ENCODE data around the gene IST1.

The IST1 gene

GRCh38 chr16:71882505-71883167, 12.7 kb upstream of the IST1 start:
- TF ChIP-seq ZFX (IDR thresholded peaks at IDR 0.05; ENCODE audit: borderline replicate concordance) = no peak
- TF ChIP-seq, protein P1, sequence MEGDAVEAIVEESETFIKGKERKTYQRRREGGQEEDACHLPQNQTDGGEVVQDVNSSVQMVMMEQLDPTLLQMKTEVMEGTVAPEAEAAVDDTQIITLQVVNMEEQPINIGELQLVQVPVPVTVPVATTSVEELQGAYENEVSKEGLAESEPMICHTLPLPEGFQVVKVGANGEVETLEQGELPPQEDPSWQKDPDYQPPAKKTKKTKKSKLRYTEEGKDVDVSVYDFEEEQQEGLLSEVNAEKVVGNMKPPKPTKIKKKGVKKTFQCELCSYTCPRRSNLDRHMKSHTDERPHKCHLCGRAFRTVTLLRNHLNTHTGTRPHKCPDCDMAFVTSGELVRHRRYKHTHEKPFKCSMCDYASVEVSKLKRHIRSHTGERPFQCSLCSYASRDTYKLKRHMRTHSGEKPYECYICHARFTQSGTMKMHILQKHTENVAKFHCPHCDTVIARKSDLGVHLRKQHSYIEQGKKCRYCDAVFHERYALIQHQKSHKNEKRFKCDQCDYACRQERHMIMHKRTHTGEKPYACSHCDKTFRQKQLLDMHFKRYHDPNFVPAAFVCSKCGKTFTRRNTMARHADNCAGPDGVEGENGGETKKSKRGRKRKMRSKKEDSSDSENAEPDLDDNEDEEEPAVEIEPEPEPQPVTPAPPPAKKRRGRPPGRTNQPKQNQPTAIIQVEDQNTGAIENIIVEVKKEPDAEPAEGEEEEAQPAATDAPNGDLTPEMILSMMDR (IDR thresholded peaks at IDR 0.05) = peak; percentile 89
- H3K27ac ChIP-seq = peak overlapping the region; percentile 92

GRCh38 chr16:71883168-71883848, 12.0 kb upstream of the IST1 start:
- H3K27ac ChIP-seq = peak overlapping the region; percentile 92
- no peak for TF ChIP-seq ZFX (IDR thresholded peaks at IDR 0.05; ENCODE audit: borderline replicate concordance)
- TF ChIP-seq, protein P1 (IDR thresholded peaks at IDR 0.05) = no peak

DNA sequence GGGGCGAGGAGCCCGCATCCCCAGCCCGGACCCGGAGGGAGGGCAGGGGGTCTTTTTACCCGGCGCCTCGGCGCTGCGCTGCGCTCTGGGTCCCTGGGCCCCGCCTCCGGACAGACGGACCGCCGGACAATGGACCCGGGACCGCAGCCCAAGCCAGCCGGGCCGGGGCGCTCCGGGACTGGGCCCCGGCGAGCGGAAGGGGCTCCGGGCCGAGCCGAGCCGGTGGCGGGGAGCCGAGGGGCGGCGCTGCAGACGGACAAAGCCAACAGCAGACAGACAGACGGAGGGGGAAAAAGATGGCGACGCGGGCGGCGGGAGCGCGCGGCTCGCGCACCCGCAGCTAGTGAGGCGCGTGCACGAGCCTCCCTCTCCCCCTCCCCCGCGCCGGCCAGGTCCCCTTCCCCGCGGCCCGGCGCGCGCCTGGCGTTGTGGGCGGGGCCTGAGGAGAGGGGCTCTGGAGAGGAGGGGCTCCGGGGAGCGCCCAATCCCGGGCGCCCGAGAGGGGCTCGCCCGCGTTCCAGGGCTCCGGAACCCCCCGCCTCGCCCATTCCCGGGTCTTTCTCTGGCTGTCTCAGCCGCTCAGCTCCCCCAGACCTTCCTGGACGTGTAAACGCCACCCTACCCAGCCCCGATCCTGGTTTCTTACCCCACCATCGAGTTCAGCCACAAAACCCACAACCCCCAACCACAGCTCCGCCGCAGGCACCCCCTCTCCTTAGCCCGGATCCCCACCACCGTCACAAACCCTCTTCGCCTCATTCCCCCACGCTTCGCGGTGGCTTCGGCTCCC, 11.3 kb upstream of the IST1 start, which contains the start of gene ZNF821:
ZNF821 (minus strand) TSS at position 334 of the 790 bp plus-strand sequence. CDS start 4,236 bp downstream, outside the sequence.
- no peak for TF ChIP-seq ZFX (IDR thresholded peaks at IDR 0.05; ENCODE audit: borderline replicate concordance)
- TF ChIP-seq, protein P1 (IDR thresholded peaks at IDR 0.05) = peak; percentile 59

GRCh38 chr16:71885261-71885650, 10.1 kb upstream of the IST1 start:
- peak overlapping the region; percentile 92 for H3K27ac ChIP-seq
- TF ChIP-seq ZFX (IDR thresholded peaks at IDR 0.05; ENCODE audit: borderline replicate concordance) = no peak
- TF ChIP-seq, protein P1 (IDR thresholded peaks at IDR 0.05) = no peak

More for the DNA sequence above, 11.3 kb upstream of the IST1 start, which contains the start of gene ZNF821:
- H3K27ac ChIP-seq = peak within 1 kb of the TSS; percentile 92

GRCh38 chr16:71889147-71889546, 6.2 kb upstream of the IST1 start:
- TF ChIP-seq, protein P1 (IDR thresholded peaks at IDR 0.05) = no peak
- TF ChIP-seq ZFX (IDR thresholded peaks at IDR 0.05; ENCODE audit: borderline replicate concordance) = no peak
- no peak overlapping the region for H3K27ac ChIP-seq

DNA sequence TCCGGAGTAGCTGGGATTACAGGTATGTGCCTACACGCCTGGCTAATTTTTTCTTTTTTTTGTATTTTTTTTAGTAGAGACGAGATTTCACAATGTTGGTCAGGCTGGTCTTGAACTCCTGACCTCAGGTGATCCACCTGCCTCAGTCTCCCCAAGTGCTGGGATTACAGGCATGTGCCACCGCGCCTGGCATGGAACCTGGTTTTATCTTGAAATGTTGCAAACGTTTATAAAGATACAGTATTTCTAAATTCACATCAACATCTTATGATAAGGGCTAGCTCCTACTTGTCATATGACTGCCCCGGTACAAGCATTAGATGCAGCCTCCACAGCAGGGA, 1.5 kb upstream of the IST1 start:
- peak overlapping the region; percentile 93 for H3K27ac ChIP-seq
- TF ChIP-seq ZFX (IDR thresholded peaks at IDR 0.05; ENCODE audit: borderline replicate concordance) = no peak
- TF ChIP-seq, protein P1 (IDR thresholded peaks at IDR 0.05) = no peak

Measured in 22Rv1 (cell line).